Endometrial microvascular endothelial cells (primary cell): ENCODE data around the gene DEFB131A. TPM values are rescaled to one million over a fixed set of nuclear protein-coding genes. Genes with fewer than 3 reads are reported as not detected.
"Not testable (repeated sequence)": the region's sequence is repeated elsewhere in the genome, so short reads cannot be mapped to it uniquely, and the experiment has no call there.

ENCODE experiments used
- in situ Hi-C: cut with HindIII; loops from 2 replicates; pipeline ENCODE4 v1.10.0; 2017; ENCODE audit warnings: low sequenced_read_pairs, low pct_unique_long_range_greater_than_20kb; ENCODE audit errors: inconsistent ontology term
- total RNA-seq: library from RNA; depleted of rRNA; stranded (reverse); fragments of >200 nt; gene quantifications from one replicate; pipeline ENCODE4 v1.2.3, GENCODE V29; 2015; ENCODE audit errors: inconsistent ontology term

The DEFB131A gene
- total RNA-seq, 1 donor from 2014 or later = not detected

GRCh38 chr4:9490986-9491385, 46.8 kb downstream of the DEFB131A start:
- in situ Hi-C loops = not testable (repeated sequence)

GRCh38 chr4:9493589-9493988, 49.4 kb downstream of the DEFB131A start:
- in situ Hi-C loops = not testable (repeated sequence)

GRCh38 chr4:9494256-9495035, 50.2 kb downstream of the DEFB131A start:
- in situ Hi-C loops = not testable (repeated sequence)

- in situ Hi-C loops = not testable (repeated sequence)
These were observed 51.2 kb downstream of the DEFB131A start for GRCh38 chr4:9495443-9495842.

- in situ Hi-C loops = not testable (repeated sequence)
These were observed 53.6 kb downstream of the DEFB131A start for GRCh38 chr4:9497575-9498467.

- in situ Hi-C loops = not testable (repeated sequence)
These were observed 54.3 kb downstream of the DEFB131A start for GRCh38 chr4:9498468-9499040.

- in situ Hi-C loops = not testable (repeated sequence)
These were observed 55.8 kb downstream of the DEFB131A start for GRCh38 chr4:9499974-9500487.

Other genes with a start within 250 kb of the DEFB131A start
- gene USP17L10, start 233.8 kb upstream of the DEFB131A start, total RNA-seq = not detected
- not detected for gene USP17L11, start 229.0 kb upstream of the DEFB131A start, total RNA-seq
- gene USP17L12, start 224.3 kb upstream of the DEFB131A start, total RNA-seq = not detected
- gene USP17L13, start 219.5 kb upstream of the DEFB131A start, total RNA-seq = not detected
- not detected for gene USP17L15, start 210.0 kb upstream of the DEFB131A start, total RNA-seq
- not detected for gene USP17L17, start 200.5 kb upstream of the DEFB131A start, total RNA-seq
- gene USP17L18, start 195.8 kb upstream of the DEFB131A start, total RNA-seq = not detected
- not detected for gene USP17L19, start 191.0 kb upstream of the DEFB131A start, total RNA-seq
- not detected for gene USP17L20, start 186.3 kb upstream of the DEFB131A start, total RNA-seq
- not detected for gene USP17L21, start 181.5 kb upstream of the DEFB131A start, total RNA-seq
- gene USP17L22, start 176.8 kb upstream of the DEFB131A start, total RNA-seq = not detected
- not detected for gene USP17L24, start 119.2 kb upstream of the DEFB131A start, total RNA-seq
- gene USP17L25, start 114.5 kb upstream of the DEFB131A start, total RNA-seq = not detected
- gene USP17L26, start 109.8 kb upstream of the DEFB131A start, total RNA-seq = not detected
- gene USP17L5, start 105.0 kb upstream of the DEFB131A start, total RNA-seq = not detected
- gene USP17L27, start 100.3 kb upstream of the DEFB131A start, total RNA-seq = not detected
- not detected for gene USP17L28, start 95.5 kb upstream of the DEFB131A start, total RNA-seq
- gene USP17L29, start 90.8 kb upstream of the DEFB131A start, total RNA-seq = not detected
- gene USP17L30, start 81.3 kb upstream of the DEFB131A start, total RNA-seq = not detected